GM18951 (cell line): Measurements from ENCODE around the gene DLG1.

Experiments used
- POLR2A ChIP-seq: IDR thresholded peaks from 4 replicates; pipeline ENCODE4 v1.6.1; 2011; ENCODE audit warnings: mild to moderate bottlenecking; ENCODE audit not compliant: insufficient read length, insufficient read depth; ENCODE audit errors: extremely low read depth
- in situ Hi-C: fragments of 300-500 bp; cut with MboI; formaldehyde crosslinking; loops from one replicate; pipeline ENCODE4 v1.12.0; 2022; ENCODE audit warnings: low sequenced_read_pairs, mixed read lengths, inconsistent platforms; ENCODE audit not compliant: unreplicated experiment

DLG1 gene

GRCh38 chr3:197306374-197307086, 8.1 kb upstream of the DLG1 start:
- TF ChIP-seq POLR2A, result no peak
- in situ Hi-C loops, result no loop called here

- no peak for TF ChIP-seq POLR2A
- in situ Hi-C loops, result no loop called here
Observed at GRCh38 chr3:197305854-197306253, 7.4 kb upstream of the DLG1 start.

GRCh38 chr3:197303452-197303851, 5.0 kb upstream of the DLG1 start:
- in situ Hi-C loops, result no loop called here
- no peak for TF ChIP-seq POLR2A

GRCh38 chr3:197302696-197303341, 4.4 kb upstream of the DLG1 start:
- in situ Hi-C loops, result no loop called here
- no peak for TF ChIP-seq POLR2A

GRCh38 chr3:197302033-197302432, 3.6 kb upstream of the DLG1 start:
- in situ Hi-C loops, result no loop called here
- no peak for TF ChIP-seq POLR2A

- no peak for TF ChIP-seq POLR2A
- in situ Hi-C loops, result no loop called here
Observed at GRCh38 chr3:197300361-197300760, 1.9 kb upstream of the DLG1 start.

- in situ Hi-C loops, result no loop called here
- no peak for TF ChIP-seq POLR2A
Observed at GRCh38 chr3:197298945-197299854, 788 bp upstream of the DLG1 start.

- TF ChIP-seq POLR2A, result peak; percentile 33
- in situ Hi-C loops, result no loop called here
Observed at GRCh38 chr3:197297476-197298340, 704 bp downstream of the DLG1 start.

- TF ChIP-seq POLR2A, result no peak
Observed at GRCh38 chr3:197297002-197297401, 1.4 kb downstream of the DLG1 start.

GRCh38 chr3:197296545-197296944, 1.9 kb downstream of the DLG1 start:
- no peak for TF ChIP-seq POLR2A
- in situ Hi-C loops, result no loop called here

More at GRCh38 chr3:197297002-197297401, 1.4 kb downstream of the DLG1 start:
- in situ Hi-C loops, result no loop called here

- no peak for TF ChIP-seq POLR2A
- in situ Hi-C loops, result no loop called here
Observed at GRCh38 chr3:197295871-197296270, 2.5 kb downstream of the DLG1 start.

GRCh38 chr3:197293605-197294237, 4.7 kb downstream of the DLG1 start:
- in situ Hi-C loops, result no loop called here
- no peak for TF ChIP-seq POLR2A
